ENCODE results near the gene TRERF1. TPM values are rescaled to one million over a fixed set of nuclear protein-coding genes. Genes with fewer than 3 reads are reported as not detected.

Gene TRERF1
- polyA plus RNA-seq, 1 donor (not counting 4 experiments of a cell fraction or from before 2014, with no cell fraction given), result 4.8 TPM

- no peaks in the 10 kb centered on the region for H3K9me3 ChIP-seq (ENCODE audit: control insufficient read depth, low read depth, low read length)
- H3K4me2 ChIP-seq (ENCODE audit: control insufficient read depth, extremely low read depth, insufficient read depth, low read depth, low read length), result no peak overlapping the region
- peaks cover 1 to 4% of the 10 kb centered on the region in 2 experiments for H3K36me3 ChIP-seq (ENCODE audit: control insufficient read depth in 2 of 2, extremely low read depth in 1 of 2, insufficient read depth in 2 of 2, low read length in 2 of 2)
- H2AFZ ChIP-seq (ENCODE audit: control insufficient read depth, low read length), result no peak overlapping the region
- H3K9ac ChIP-seq (ENCODE audit: control insufficient read depth, extremely low read depth, insufficient read depth, low read length), result no peak overlapping the region
- dilution Hi-C loops (cut with MboI; ENCODE audit: extremely low pct_ligation_motif_present, low sequenced_read_pairs), result no loop called here
- DNase-seq (ENCODE audit: low read depth, low spot score) (no peak), FAIRE-seq (no peak)
- no peak for TF ChIP-seq CTCF (optimal IDR thresholded peaks at IDR 0.05 in 1 of 3, IDR thresholded peaks at IDR 0.05 in 1 of 3, conservative IDR thresholded peaks at IDR 0.05 in 1 of 3; ENCODE audit: extremely low read depth in 1 of 3, insufficient read depth in 2 of 3, low read length in 3 of 3)
- TF ChIP-seq EZH2 (IDR thresholded peaks at IDR 0.05; ENCODE audit: low read length), result no peak
- H3K9me1 ChIP-seq (ENCODE audit: control insufficient read depth, extremely low read depth, insufficient read depth, low read length), result no peaks in the 10 kb centered on the region
- H3K79me2 ChIP-seq (ENCODE audit: control insufficient read depth, insufficient read depth, low read length), result no peaks in the 10 kb centered on the region
- no peaks in the 10 kb centered on the region for H3K27me3 ChIP-seq (ENCODE audit: control insufficient read depth, extremely low read depth, insufficient read depth, low read length)
- H3K4me3 ChIP-seq (ENCODE audit: control insufficient read depth in 2 of 3, extremely low read depth in 1 of 3, insufficient read depth in 2 of 3, low read depth in 1 of 3, low read length in 3 of 3), result no peak overlapping the region
- no peaks in the 10 kb centered on the region for H4K20me1 ChIP-seq (ENCODE audit: control insufficient read depth, extremely low read depth, insufficient read depth, low read length)
- no peak overlapping the region for H3K27ac ChIP-seq (ENCODE audit: control insufficient read depth, insufficient read depth, low read length)
- peaks cover 29% of the 10 kb centered on the region for H3K4me1 ChIP-seq (ENCODE audit: control insufficient read depth, extremely low read depth, insufficient read depth, low read length)
Observed at GRCh38 chr6:42300701-42301100, 151.0 kb downstream of the TRERF1 start.

- no peaks in the 10 kb centered on the region for H3K79me2 ChIP-seq (ENCODE audit: control insufficient read depth, insufficient read depth, low read length)
- H3K4me2 ChIP-seq (ENCODE audit: control insufficient read depth, extremely low read depth, insufficient read depth, low read depth, low read length), result no peak overlapping the region
- no peaks in the 10 kb centered on the region for H3K9me1 ChIP-seq (ENCODE audit: control insufficient read depth, extremely low read depth, insufficient read depth, low read length)
- TF ChIP-seq EZH2 (IDR thresholded peaks at IDR 0.05; ENCODE audit: low read length), result no peak
- TF ChIP-seq CTCF (optimal IDR thresholded peaks at IDR 0.05 in 1 of 3, IDR thresholded peaks at IDR 0.05 in 1 of 3, conservative IDR thresholded peaks at IDR 0.05 in 1 of 3; ENCODE audit: extremely low read depth in 1 of 3, insufficient read depth in 2 of 3, low read length in 3 of 3), result no peak
- H3K36me3 ChIP-seq (ENCODE audit: control insufficient read depth in 2 of 2, extremely low read depth in 1 of 2, insufficient read depth in 2 of 2, low read length in 2 of 2), result peaks cover 1 to 4% of the 10 kb centered on the region in 2 experiments
- H2AFZ ChIP-seq (ENCODE audit: control insufficient read depth, low read length), result no peak overlapping the region
- no peak for FAIRE-seq
- no peak overlapping the region for H3K9ac ChIP-seq (ENCODE audit: control insufficient read depth, extremely low read depth, insufficient read depth, low read length)
- dilution Hi-C loops (cut with MboI; ENCODE audit: extremely low pct_ligation_motif_present, low sequenced_read_pairs), result no loop called here
- H3K27ac ChIP-seq (ENCODE audit: control insufficient read depth, insufficient read depth, low read length), result no peak overlapping the region
- H3K9me3 ChIP-seq (ENCODE audit: control insufficient read depth, low read depth, low read length), result no peaks in the 10 kb centered on the region
- no peak overlapping the region for H3K4me3 ChIP-seq (ENCODE audit: control insufficient read depth in 2 of 3, extremely low read depth in 1 of 3, insufficient read depth in 2 of 3, low read depth in 1 of 3, low read length in 3 of 3)
- DNase-seq (ENCODE audit: low read depth, low spot score), result no peak
- no peaks in the 10 kb centered on the region for H4K20me1 ChIP-seq (ENCODE audit: control insufficient read depth, extremely low read depth, insufficient read depth, low read length)
- peaks cover 34% of the 10 kb centered on the region for H3K4me1 ChIP-seq (ENCODE audit: control insufficient read depth, extremely low read depth, insufficient read depth, low read length)
- no peaks in the 10 kb centered on the region for H3K27me3 ChIP-seq (ENCODE audit: control insufficient read depth, extremely low read depth, insufficient read depth, low read length)
Observed at GRCh38 chr6:42300185-42300584, 151.5 kb downstream of the TRERF1 start.

Data from keratinocyte (primary cell).